Small intestine (tissue), 7 donors: ENCODE results near the gene TCERG1L. TPM values are rescaled to one million over a fixed set of nuclear protein-coding genes. Genes with fewer than 3 reads are reported as not detected.
"Not testable (repeated sequence)": the region's sequence is repeated elsewhere in the genome, so short reads cannot be mapped to it uniquely, and the experiment has no call there.

ENCODE experiments used
- DNase-seq, 2 donors: peaks; one replicate each; pipeline versions ENCODE4 v3.0.0 to v3.0.0-alpha.2; 2013
- FAIRE-seq: peaks from 2 replicates; lab custom pipeline; 2012; peaks lifted over from hg19 to GRCh38; lab: Jason Lieb, UNC
- H3K27ac ChIP-seq, 3 donors: one replicate each; pipeline ENCODE4 v1.5.1; 2013; ENCODE audit warnings: low read length in 2 of 3, mild to moderate bottlenecking in 2 of 3, control low read depth in 1 of 3, inconsistent platforms in 1 of 3, low read depth in 1 of 3, moderate library complexity in 1 of 3
- H3K27me3 ChIP-seq, 3 donors: one replicate each; pipeline ENCODE4 v1.6.1; 2013; ENCODE audit warnings: low read length in 3 of 3, inconsistent platforms in 1 of 3; ENCODE audit not compliant: control insufficient read depth in 3 of 3, insufficient read depth in 3 of 3
- H3K36me3 ChIP-seq, 3 donors: one replicate each; pipeline ENCODE4 v1.6.1; 2013; ENCODE audit warnings: low read length in 3 of 3, inconsistent platforms in 1 of 3, low read depth in 1 of 3, mild to moderate bottlenecking in 1 of 3, moderate library complexity in 1 of 3; ENCODE audit not compliant: control insufficient read depth in 3 of 3, insufficient read depth in 2 of 3
- H3K4me1 ChIP-seq, 3 donors: one replicate each; pipeline ENCODE4 v1.6.1; 2013; ENCODE audit warnings: low read length in 2 of 3, inconsistent platforms in 1 of 3, low read depth in 1 of 3, mild to moderate bottlenecking in 1 of 3, moderate library complexity in 1 of 3; ENCODE audit not compliant: control insufficient read depth in 3 of 3, insufficient read depth in 2 of 3
- H3K4me3 ChIP-seq, 3 donors: one replicate each; pipeline ENCODE4 v1.5.1; 2013; ENCODE audit warnings: low read length in 3 of 3, control low read depth in 1 of 3, inconsistent platforms in 1 of 3, low read depth in 1 of 3, mild to moderate bottlenecking in 1 of 3, moderate library complexity in 1 of 3
- H3K9me3 ChIP-seq, 2 donors: one replicate each; pipeline ENCODE4 v1.6.1; 2013; ENCODE audit warnings: low read depth in 1 of 2, low read length in 1 of 2; ENCODE audit not compliant: control insufficient read depth in 2 of 2, insufficient read depth in 1 of 2
- WGBS, 3 donors: extraction: QIAGEN DNeasy Blood & Tissue Kit; methylation state at CpG; one replicate each; pipeline ENCODE4 v1.1.7; 2013; 5-methylcytosine and 5-hydroxymethylcytosine counted together
- polyA plus RNA-seq, 4 donors: library from polyadenylated mRNA; stranded (reverse) in 3 of 4; unstranded in 1 of 4; fragments of 200-250 nt in 3 of 4; fragments of 120-200 nt in 1 of 4; gene quantifications; one replicate each; pipeline versions ENCODE4 v1.2.1 to v1.2.3, GENCODE V29; 2013
- donor health status: healthy with polysubstance abuse.
- donor health status: control.
- donor health status: control.
- donor health status: Bipolar disorder and iron deficiency.
- donor health status: healthy.

Gene TCERG1L
- polyA plus RNA-seq, 4 donors: 0.04 to 0.12 TPM; not detected in 2

DNA sequence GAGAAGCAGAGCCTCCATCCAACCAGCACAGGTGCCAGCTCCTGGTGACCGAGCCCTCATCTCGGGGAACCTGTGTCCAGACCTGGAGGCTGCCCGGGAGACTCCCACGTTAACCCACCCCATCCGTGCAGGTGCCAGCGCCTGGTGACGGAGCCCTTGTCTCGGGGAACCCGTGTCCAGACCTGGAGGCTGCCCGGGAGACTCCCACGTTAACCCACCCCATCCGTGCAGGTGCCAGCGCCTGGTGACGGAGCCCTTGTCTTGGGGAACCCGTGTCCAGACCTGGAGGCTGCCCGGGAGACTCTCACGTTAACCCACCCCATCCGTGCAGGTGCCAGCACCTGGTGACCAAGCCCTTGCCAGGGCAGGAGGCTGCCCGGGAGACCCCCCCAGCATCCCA, 11.1 kb upstream of the TCERG1L start:
- not testable (repeated sequence) for H3K27ac ChIP-seq, DNase-seq, H3K36me3 ChIP-seq, FAIRE-seq, H3K4me3 ChIP-seq, H3K27me3 ChIP-seq, H3K9me3 ChIP-seq, H3K4me1 ChIP-seq
- WGBS, 3 donors: 83 to 92% (median 88%) methylated on average over 16 to 19 of the region's 19 CpGs

DNA sequence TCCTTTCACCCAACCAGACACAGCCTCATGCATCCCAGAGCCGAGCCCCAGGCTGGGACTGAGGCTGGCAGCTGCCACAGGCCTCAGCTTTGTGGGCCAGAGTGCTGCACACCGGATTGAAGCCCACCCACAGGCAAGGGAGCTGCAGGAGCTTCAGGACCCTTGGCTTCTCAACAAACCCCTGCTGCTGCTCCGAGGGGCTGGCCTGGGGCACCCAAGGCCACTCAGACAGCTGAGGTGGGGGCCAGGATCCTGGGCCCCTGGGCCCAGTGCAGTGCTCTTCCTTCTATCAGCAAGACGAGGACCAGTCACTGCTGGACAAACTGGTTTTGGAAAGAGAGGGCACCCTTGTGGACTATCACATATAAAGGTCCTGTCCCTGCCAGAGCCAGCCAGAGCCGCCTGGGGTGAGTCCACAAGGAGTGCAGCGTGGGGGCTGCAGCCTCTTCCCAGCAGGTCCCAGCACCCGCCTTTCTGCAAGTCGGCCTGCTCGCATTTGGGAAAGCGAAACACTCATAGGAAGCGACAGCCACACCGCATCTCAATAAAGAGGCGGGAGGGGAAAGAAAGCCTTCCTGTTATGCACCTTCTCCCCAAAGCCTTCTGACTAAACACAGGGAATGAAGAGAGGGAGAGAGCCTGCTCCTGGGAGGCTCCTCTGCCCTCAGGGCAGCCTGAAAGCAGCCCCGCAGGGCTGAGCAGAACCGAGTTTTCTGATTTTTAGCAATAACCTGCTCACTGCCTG, 9.5 kb upstream of the TCERG1L start:
- FAIRE-seq (no peak), DNase-seq (no peak)
- Histone ChIP-seq H3K27ac (no peak overlapping the region), H3K9me3 (no peaks in the 10 kb centered on the region), H3K4me1 (no peaks in the 10 kb centered on the region), H3K4me3 (no peak overlapping the region), H3K36me3 (no peaks in the 10 kb centered on the region), H3K27me3 (peaks cover 0 to 8% (median 0%) of the 10 kb centered on the region in 3 donors)
- 36 to 50% (median 48%) methylated on average over 15 of the region's 15 CpGs for WGBS, 3 donors

- Histone ChIP-seq H3K4me1 (no peaks in the 10 kb centered on the region), H3K4me3 (no peak overlapping the region), H3K36me3 (no peaks in the 10 kb centered on the region), H3K27ac (no peak overlapping the region), H3K9me3 (no peaks in the 10 kb centered on the region), H3K27me3 (peaks cover 0 to 6% (median 0%) of the 10 kb centered on the region in 3 donors)
- no peak for DNase-seq
- FAIRE-seq: no peak
- 72 to 82% (median 78%) methylated on average over 8 of the region's 8 CpGs for WGBS, 3 donors
Observed at GRCh38 chr10:131318814-131319213, 7.3 kb upstream of the TCERG1L start.

GRCh38 chr10:131318291-131318690, 6.8 kb upstream of the TCERG1L start:
- H3K27ac ChIP-seq: no peak overlapping the region
- 65 to 73% (median 71%) methylated on average over 11 of the region's 11 CpGs for WGBS, 3 donors
- peaks cover 0 to 12% (median 0%) of the 10 kb centered on the region in 3 donors for H3K27me3 ChIP-seq

DNA sequence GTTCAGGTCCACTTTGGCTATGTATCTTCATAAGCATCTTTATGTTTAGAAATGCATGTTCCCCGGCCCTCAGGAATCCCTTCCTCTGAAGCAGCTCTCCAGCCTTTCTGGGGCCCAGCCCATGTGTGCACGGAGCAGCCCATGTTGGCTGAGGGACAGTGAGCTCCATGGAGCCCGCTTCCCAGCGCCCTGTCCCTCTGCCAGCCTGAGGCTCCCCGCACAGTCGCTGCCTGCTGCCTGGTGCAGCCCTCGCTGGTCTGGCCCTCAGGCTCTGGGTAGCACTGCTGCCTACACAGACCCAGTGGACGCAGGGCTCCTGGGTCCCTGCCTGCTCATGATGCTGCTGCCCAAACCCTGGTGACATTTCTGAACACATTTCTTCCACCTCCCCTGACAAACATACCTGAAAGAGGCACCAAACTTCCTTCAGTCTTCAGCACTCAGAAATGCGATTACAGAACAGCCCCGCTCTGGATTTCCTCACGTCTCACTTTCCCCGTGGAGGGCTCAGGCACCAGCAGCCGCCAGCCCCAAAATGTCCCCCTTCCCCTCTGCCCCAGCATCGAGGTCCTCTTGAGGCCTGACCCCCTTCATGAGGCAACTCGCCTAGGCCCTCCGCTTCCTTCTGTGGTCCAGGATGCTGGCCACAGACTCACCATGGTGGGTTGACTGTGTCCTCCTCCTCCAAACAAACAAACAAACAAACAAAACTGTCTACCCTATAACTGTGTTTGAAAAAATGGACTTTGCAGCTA, 5.0 kb upstream of the TCERG1L start:
- Histone ChIP-seq H3K27ac (no peak overlapping the region), H3K4me3 (no peak overlapping the region), H3K27me3 (peaks cover 10 to 14% (median 10%) of the 10 kb centered on the region in 3 donors), H3K9me3 (no peaks in the 10 kb centered on the region), H3K36me3 (no peaks in the 10 kb centered on the region), H3K4me1 (no peaks in the 10 kb centered on the region)
- WGBS, 3 donors: 83 to 86% (median 83%) methylated on average over 15 to 16 of the region's 16 CpGs
- DNase-seq (no peak), FAIRE-seq (no peak)

More at GRCh38 chr10:131318291-131318690, 6.8 kb upstream of the TCERG1L start:
- no peak for FAIRE-seq
- DNase-seq: no peak
- H3K9me3 ChIP-seq: no peaks in the 10 kb centered on the region
- no peaks in the 10 kb centered on the region for H3K4me1 ChIP-seq
- no peak overlapping the region for H3K4me3 ChIP-seq
- H3K36me3 ChIP-seq: no peaks in the 10 kb centered on the region

DNA sequence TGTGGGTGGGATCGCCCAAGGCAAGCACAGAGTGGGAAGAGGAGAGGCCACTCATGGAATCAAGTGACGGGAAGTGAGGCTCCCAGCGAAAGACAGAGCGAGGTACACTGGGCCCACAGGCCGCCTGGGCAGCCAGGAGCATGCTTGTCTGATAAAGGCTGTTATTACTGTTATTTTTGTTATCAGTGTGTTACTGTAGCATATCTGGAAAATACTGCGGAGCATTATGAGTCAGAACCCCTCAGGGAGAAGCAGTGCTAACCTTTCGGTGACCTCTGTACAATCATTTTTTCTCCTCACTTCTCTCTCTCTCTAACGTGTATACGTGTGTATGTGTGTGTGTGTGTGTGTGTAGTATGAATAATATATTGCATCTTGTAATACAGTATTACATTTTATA, 3.8 kb upstream of the TCERG1L start:
- FAIRE-seq: no peak
- H3K27ac ChIP-seq: no peak overlapping the region
- peaks cover 13 to 16% (median 16%) of the 10 kb centered on the region in 3 donors for H3K27me3 ChIP-seq
- no peaks in the 10 kb centered on the region for H3K36me3 ChIP-seq
- peak in 1 of 2 donors; percentile 13 for DNase-seq
- WGBS, 3 donors: 32 to 57% (median 42%) methylated on average over 9 of the region's 9 CpGs
- H3K9me3 ChIP-seq: no peaks in the 10 kb centered on the region
- H3K4me3 ChIP-seq: no peak overlapping the region
- H3K4me1 ChIP-seq: peaks cover 0 to 3% (median 0%) of the 10 kb centered on the region in 3 donors

DNA sequence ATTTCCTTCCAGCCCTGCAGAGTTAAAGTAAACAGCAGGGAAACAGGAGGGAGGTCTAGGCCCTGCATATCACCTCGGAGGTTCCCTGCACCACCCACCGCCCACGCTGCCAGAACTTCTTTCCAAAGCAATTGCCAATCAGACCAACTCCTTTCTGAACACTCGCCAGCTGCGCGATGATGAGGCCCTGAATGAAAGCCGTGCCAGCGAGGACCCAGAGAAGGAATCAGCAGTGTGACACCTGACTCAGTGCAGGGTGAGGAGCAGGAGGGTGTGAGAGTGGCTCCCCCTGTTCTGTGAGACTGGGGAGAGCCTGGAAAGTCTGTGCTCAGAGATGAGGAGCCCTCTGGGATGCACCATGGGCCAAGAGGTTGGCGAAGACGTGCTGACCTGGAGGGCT, 3.3 kb upstream of the TCERG1L start:
- Histone ChIP-seq H3K27me3 (peaks cover 13 to 17% (median 16%) of the 10 kb centered on the region in 3 donors), H3K4me1 (peaks cover 0 to 3% (median 0%) of the 10 kb centered on the region in 3 donors), H3K27ac (no peak overlapping the region), H3K9me3 (no peaks in the 10 kb centered on the region), H3K36me3 (no peaks in the 10 kb centered on the region), H3K4me3 (no peak overlapping the region)
- no peak for DNase-seq
- WGBS, 3 donors: 63 to 72% (median 66%) methylated on average over 10 of the region's 10 CpGs
- no peak for FAIRE-seq

GRCh38 chr10:131314148-131314547, 2.6 kb upstream of the TCERG1L start:
- FAIRE-seq (no peak), DNase-seq (no peak)
- Histone ChIP-seq H3K9me3 (no peaks in the 10 kb centered on the region), H3K36me3 (no peaks in the 10 kb centered on the region), H3K4me3 (no peak overlapping the region), H3K4me1 (peaks cover 0 to 3% (median 0%) of the 10 kb centered on the region in 3 donors), H3K27ac (no peak overlapping the region), H3K27me3 (peaks cover 13 to 17% (median 16%) of the 10 kb centered on the region in 3 donors)
- WGBS, 3 donors: 69 to 76% (median 71%) methylated on average over 3 of the region's 3 CpGs
